GM12801 (cell line): ENCODE measurements around the gene SEC61A1.

Experiments used
- TF ChIP-seq, protein P1 (sequence below): IDR thresholded peaks from one replicate; pipeline ENCODE4 v1.5.1; 2011; ENCODE audit warnings: control low read depth; ENCODE audit not compliant: insufficient read length; ENCODE audit errors: extremely low read depth

Gene SEC61A1

DNA sequence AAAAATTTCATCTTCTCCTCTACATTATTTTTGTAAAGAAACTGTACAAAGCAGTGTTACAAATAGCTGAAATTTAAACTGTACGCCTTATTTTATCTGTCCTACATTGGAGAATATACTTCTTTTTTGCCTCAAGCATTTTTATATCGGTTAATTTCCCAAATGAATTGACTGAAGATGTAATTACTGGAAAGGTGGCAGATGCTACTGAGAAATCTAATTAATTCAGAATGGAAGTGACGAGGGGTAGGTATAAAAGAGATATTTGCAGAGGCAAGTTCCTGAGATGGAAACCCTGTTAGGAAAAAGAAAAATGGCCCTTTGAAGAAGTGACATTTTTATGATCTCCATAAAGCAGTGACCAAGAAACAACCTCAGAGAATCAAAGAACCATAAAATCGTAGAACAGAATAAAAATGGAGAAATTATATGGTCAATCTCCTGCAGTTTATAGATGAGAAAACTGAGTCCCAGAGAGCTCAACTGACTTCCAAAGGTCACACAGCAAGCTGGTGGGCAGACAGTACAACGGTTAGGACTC, 51.0 kb downstream of the SEC61A1 start:
- TF ChIP-seq, protein P1, sequence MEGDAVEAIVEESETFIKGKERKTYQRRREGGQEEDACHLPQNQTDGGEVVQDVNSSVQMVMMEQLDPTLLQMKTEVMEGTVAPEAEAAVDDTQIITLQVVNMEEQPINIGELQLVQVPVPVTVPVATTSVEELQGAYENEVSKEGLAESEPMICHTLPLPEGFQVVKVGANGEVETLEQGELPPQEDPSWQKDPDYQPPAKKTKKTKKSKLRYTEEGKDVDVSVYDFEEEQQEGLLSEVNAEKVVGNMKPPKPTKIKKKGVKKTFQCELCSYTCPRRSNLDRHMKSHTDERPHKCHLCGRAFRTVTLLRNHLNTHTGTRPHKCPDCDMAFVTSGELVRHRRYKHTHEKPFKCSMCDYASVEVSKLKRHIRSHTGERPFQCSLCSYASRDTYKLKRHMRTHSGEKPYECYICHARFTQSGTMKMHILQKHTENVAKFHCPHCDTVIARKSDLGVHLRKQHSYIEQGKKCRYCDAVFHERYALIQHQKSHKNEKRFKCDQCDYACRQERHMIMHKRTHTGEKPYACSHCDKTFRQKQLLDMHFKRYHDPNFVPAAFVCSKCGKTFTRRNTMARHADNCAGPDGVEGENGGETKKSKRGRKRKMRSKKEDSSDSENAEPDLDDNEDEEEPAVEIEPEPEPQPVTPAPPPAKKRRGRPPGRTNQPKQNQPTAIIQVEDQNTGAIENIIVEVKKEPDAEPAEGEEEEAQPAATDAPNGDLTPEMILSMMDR = no peak

DNA sequence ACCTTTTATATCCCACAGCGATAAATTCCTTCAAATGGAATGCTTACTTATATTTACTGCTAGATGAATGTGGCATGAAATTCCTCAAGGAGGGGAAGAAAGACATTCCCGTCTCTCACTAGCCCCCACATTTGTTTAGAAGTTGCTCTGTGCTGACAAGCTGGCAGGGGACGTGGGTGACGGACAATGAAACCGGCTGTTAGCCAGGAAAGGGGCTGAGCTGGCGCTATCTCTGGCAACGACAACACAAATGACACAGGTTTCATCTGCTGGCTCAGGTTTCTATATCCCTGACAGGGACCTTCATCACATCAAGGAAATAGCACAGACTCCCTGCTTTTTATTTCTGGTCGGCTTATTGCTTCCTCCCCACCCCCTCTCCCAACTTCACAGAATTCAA, 55.6 kb downstream of the SEC61A1 start:
- TF ChIP-seq, protein P1 = no peak

DNA sequence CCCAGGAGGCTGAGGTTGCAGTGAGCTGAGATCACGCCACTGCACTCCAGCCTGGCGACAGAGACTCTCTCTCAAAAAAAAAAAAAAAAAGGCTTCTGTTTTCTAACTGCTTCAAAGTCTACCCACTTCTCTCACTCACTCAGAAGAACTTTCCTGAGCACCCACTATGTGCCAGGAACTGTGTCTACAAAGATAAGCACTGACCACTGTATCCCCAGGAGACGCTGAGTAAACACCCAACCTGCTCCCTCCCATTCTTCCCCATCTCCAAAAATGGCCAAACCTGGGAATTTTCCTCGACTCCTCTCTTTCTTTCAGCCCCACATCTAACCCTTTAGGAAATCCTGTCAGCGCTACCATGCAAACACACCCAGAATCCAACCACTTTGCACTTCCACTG, 58.9 kb downstream of the SEC61A1 start:
- TF ChIP-seq, protein P1 = no peak

DNA sequence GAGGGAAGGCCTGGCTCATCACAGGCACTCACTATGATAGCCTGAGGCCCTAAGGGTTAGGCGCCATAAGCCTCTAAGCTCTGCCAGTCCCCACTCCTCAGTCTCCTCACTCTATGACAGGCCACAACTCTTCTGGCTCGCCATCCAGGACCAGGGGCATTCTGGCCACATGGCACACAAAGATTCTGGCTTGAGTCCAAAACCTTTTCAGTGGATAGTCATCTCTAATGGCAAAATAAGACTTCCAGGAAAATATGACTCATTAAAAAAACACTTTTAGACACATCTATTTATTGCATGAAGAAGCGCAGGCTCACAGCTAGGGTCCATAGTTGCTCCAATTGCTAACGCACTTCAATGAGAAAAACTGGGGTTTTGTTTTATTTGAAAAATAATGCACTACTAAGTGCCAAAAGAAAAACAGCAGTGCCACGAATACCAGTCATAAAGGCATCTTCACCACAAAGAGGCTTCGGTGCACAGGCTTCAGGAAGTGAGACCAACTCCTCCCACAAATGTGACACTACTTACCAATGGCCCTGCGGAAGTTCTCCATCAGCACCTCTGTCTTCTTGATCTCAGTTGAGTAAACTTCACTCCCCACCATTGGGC, 60.2 kb downstream of the SEC61A1 start:
- TF ChIP-seq, protein P1 = no peak

DNA sequence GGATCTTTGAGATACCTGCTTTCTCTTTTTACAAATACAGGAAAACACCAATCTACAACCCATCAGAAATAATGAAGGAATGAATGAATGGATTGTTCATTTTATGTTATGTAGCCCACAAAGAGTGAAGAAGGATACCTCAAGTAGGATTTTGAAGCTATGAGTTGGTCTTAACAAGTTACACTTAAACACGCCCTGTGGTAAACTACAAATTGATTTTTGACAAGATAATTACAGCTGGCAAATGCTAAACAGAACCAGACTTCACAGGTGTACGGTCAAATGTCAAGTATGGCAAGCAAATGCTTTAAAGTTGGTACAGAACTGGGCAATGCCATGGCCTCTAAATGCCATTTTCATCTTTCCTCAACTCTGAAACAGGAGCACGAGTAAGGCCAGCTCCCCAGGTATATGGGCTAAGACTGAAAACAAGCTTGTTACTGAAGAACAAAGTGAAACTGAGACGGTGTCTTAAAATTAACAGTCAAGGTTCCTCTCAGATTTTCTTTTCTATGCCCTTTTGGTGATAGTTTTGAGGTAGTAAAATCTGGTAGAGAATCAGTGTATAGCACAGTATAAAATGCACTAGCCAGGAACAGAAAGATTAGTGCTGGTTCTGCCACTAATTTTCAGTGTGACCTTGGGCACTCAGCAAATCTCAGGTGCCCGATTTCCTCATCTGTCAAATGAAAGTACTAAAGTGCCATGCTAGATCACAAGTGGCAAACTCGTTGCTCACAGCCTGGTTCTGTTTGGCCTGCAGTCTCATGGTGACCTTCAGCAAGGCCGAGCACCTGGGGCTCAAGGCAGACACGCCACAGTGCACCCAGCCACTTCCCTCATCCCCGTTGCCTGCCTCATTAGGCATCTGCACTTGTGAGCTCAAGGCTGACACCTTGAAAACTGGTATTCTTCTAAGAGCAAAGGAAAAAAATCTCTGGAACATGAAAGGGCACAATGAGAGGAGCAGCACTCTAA, 61.9 kb downstream of the SEC61A1 start:
- TF ChIP-seq, protein P1 = no peak
